Measurements from ENCODE around the gene EFNA2. TPM values are rescaled to one million over a fixed set of nuclear protein-coding genes. Genes with fewer than 3 reads are reported as not detected.

The EFNA2 gene
- total and polyA plus RNA-seq, 2 experiments from 2014 or later = 2.7 to 10.3 TPM

DNA sequence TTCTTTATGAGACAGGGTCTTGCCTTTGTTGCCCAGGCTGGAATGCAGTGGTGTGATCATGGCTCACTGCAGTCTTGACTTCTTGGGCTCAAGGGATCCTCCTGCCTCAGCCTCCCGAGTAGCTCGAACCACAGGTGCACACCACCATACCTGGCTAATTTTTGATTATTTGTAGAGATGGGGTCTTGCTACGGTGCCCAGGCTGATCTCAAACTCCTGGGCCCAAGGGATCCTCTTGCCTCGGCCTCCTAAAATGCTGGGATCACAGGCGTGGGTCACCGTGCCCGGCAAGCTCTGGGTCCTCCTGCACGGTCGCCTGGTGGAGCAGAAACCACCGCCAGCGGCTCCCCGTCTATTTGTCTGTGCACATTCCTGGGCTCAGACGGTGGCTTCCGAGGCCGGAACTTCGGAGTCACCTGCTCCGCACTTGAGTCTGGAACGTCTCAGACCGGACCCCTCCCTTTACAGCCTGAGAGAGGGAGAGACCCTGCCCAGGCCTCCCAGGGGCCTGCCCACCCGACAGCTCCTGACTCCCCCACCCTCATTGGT, 22.2 kb downstream of the EFNA2 start:
- H3K9me2 ChIP-seq (ENCODE audit: insufficient read depth) = no peaks in the 10 kb centered on the region
- no peak overlapping the region for H3K4me3 ChIP-seq
- H3F3A ChIP-seq (replicated peaks; ENCODE audit: low read depth) = 0 out of 2 replicates have a peak, but pooled peaks cover 4% of the 10 kb centered on the region
- no peaks in the 10 kb centered on the region for H3K4me1 ChIP-seq (ENCODE audit: insufficient read depth)
- H3K27me3 ChIP-seq (ENCODE audit: insufficient read depth) = no peaks in the 10 kb centered on the region
- no peak for DNase-seq (ENCODE audit: low spot score)
- no peaks in the 10 kb centered on the region for H3K79me2 ChIP-seq (replicated peaks; ENCODE audit: insufficient read depth)
- no peak overlapping the region for H3K27ac Mint-ChIP-seq
- ATAC-seq = no peak
- H3K36me3 Mint-ChIP-seq (ENCODE audit: low read depth) = no peaks in the 10 kb centered on the region
- H3K27ac ChIP-seq (ENCODE audit: low read depth) = no peak overlapping the region
- H3K4me1 Mint-ChIP-seq = no peaks in the 10 kb centered on the region
- peaks cover 7% of the 10 kb centered on the region for H3K27me3 Mint-ChIP-seq (ENCODE audit: insufficient read depth, low read depth, poor library complexity)
- TF ChIP-seq ZNF114 (CRISPR knock-in tag; IDR thresholded peaks at IDR 0.05) (no peak), POLR2AphosphoS5 (IDR thresholded peaks at IDR 0.05; ENCODE audit: low read depth) (no peak), EZH2 (IDR thresholded peaks at IDR 0.05; ENCODE audit: low read depth, unreplicated experiment) (no peak), CREB1 (CRISPR knock-in tag; IDR thresholded peaks at IDR 0.05; ENCODE audit: low read depth) (no peak), EZH2phosphoT487 (IDR thresholded peaks at IDR 0.05; ENCODE audit: unreplicated experiment) (no peak)
- TF ChIP-seq, protein P1, sequence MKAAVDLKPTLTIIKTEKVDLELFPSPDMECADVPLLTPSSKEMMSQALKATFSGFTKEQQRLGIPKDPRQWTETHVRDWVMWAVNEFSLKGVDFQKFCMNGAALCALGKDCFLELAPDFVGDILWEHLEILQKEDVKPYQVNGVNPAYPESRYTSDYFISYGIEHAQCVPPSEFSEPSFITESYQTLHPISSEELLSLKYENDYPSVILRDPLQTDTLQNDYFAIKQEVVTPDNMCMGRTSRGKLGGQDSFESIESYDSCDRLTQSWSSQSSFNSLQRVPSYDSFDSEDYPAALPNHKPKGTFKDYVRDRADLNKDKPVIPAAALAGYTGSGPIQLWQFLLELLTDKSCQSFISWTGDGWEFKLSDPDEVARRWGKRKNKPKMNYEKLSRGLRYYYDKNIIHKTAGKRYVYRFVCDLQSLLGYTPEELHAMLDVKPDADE (IDR thresholded peaks at IDR 0.05) = no peak
- TF ChIP-seq, protein P2, sequence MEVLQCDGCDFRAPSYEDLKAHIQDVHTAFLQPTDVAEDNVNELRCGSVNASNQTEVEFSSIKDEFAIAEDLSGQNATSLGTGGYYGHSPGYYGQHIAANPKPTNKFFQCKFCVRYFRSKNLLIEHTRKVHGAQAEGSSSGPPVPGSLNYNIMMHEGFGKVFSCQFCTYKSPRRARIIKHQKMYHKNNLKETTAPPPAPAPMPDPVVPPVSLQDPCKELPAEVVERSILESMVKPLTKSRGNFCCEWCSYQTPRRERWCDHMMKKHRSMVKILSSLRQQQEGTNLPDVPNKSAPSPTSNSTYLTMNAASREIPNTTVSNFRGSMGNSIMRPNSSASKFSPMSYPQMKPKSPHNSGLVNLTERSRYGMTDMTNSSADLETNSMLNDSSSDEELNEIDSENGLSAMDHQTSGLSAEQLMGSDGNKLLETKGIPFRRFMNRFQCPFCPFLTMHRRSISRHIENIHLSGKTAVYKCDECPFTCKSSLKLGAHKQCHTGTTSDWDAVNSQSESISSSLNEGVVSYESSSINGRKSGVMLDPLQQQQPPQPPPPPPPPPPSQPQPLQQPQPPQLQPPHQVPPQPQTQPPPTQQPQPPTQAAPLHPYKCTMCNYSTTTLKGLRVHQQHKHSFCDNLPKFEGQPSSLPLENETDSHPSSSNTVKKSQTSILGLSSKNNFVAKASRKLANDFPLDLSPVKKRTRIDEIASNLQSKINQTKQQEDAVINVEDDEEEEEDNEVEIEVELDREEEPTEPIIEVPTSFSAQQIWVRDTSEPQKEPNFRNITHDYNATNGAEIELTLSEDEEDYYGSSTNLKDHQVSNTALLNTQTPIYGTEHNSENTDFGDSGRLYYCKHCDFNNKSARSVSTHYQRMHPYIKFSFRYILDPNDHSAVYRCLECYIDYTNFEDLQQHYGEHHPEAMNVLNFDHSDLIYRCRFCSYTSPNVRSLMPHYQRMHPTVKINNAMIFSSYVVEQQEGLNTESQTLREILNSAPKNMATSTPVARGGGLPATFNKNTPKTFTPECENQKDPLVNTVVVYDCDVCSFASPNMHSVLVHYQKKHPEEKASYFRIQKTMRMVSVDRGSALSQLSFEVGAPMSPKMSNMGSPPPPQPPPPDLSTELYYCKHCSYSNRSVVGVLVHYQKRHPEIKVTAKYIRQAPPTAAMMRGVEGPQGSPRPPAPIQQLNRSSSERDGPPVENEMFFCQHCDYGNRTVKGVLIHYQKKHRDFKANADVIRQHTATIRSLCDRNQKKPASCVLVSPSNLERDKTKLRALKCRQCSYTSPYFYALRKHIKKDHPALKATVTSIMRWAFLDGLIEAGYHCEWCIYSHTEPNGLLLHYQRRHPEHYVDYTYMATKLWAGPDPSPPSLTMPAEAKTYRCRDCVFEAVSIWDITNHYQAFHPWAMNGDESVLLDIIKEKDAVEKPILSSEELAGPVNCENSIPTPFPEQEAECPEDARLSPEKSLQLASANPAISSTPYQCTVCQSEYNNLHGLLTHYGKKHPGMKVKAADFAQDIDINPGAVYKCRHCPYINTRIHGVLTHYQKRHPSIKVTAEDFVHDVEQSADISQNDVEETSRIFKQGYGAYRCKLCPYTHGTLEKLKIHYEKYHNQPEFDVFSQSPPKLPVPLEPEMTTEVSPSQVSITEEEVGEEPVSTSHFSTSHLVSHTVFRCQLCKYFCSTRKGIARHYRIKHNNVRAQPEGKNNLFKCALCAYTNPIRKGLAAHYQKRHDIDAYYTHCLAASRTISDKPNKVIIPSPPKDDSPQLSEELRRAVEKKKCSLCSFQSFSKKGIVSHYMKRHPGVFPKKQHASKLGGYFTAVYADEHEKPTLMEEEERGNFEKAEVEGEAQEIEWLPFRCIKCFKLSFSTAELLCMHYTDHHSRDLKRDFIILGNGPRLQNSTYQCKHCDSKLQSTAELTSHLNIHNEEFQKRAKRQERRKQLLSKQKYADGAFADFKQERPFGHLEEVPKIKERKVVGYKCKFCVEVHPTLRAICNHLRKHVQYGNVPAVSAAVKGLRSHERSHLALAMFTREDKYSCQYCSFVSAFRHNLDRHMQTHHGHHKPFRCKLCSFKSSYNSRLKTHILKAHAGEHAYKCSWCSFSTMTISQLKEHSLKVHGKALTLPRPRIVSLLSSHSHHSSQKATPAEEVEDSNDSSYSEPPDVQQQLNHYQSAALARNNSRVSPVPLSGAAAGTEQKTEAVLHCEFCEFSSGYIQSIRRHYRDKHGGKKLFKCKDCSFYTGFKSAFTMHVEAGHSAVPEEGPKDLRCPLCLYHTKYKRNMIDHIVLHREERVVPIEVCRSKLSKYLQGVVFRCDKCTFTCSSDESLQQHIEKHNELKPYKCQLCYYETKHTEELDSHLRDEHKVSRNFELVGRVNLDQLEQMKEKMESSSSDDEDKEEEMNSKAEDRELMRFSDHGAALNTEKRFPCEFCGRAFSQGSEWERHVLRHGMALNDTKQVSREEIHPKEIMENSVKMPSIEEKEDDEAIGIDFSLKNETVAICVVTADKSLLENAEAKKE (CRISPR knock-in tag; IDR thresholded peaks at IDR 0.05) = no peak
- TF ChIP-seq, protein P3, sequence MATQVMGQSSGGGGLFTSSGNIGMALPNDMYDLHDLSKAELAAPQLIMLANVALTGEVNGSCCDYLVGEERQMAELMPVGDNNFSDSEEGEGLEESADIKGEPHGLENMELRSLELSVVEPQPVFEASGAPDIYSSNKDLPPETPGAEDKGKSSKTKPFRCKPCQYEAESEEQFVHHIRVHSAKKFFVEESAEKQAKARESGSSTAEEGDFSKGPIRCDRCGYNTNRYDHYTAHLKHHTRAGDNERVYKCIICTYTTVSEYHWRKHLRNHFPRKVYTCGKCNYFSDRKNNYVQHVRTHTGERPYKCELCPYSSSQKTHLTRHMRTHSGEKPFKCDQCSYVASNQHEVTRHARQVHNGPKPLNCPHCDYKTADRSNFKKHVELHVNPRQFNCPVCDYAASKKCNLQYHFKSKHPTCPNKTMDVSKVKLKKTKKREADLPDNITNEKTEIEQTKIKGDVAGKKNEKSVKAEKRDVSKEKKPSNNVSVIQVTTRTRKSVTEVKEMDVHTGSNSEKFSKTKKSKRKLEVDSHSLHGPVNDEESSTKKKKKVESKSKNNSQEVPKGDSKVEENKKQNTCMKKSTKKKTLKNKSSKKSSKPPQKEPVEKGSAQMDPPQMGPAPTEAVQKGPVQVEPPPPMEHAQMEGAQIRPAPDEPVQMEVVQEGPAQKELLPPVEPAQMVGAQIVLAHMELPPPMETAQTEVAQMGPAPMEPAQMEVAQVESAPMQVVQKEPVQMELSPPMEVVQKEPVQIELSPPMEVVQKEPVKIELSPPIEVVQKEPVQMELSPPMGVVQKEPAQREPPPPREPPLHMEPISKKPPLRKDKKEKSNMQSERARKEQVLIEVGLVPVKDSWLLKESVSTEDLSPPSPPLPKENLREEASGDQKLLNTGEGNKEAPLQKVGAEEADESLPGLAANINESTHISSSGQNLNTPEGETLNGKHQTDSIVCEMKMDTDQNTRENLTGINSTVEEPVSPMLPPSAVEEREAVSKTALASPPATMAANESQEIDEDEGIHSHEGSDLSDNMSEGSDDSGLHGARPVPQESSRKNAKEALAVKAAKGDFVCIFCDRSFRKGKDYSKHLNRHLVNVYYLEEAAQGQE (IDR thresholded peaks at IDR 0.05; ENCODE audit: unreplicated experiment) = no peak
- H3K4me2 ChIP-seq = no peak overlapping the region
- no peak overlapping the region for H3K4me3 Mint-ChIP-seq
- no peaks in the 10 kb centered on the region for H3K36me3 ChIP-seq (ENCODE audit: insufficient read depth)
- H4K20me1 ChIP-seq (replicated peaks; ENCODE audit: insufficient read depth) = no peaks in the 10 kb centered on the region
- H3K9me3 Mint-ChIP-seq = no peaks in the 10 kb centered on the region
- H2AFZ ChIP-seq = no peak overlapping the region

All from GM23338 (cell line).